ENCODE measurements around the gene IRX3.
"Not testable (repeated sequence)": the region's sequence is repeated elsewhere in the genome, so short reads cannot be mapped to it uniquely, and the experiment has no call there.

Gene IRX3

GRCh38 chr16:54275956-54276355 is 10.6 kb downstream of the IRX3 start:
- no peak for DNase-seq (ENCODE audit: low read depth)

GRCh38 chr16:54273566-54273965 is 13.0 kb downstream of the IRX3 start:
- DNase-seq (ENCODE audit: low read depth), result no peak

- DNase-seq (ENCODE audit: low read depth), result no peak
Observed at GRCh38 chr16:54270711-54271110, 15.9 kb downstream of the IRX3 start.

- DNase-seq (ENCODE audit: low read depth), result no peak
Observed at GRCh38 chr16:54269461-54269860, 17.1 kb downstream of the IRX3 start.

- no peak for DNase-seq (ENCODE audit: low read depth)
Observed at GRCh38 chr16:54268766-54269165, 17.8 kb downstream of the IRX3 start.

GRCh38 chr16:54268340-54268739 is 18.2 kb downstream of the IRX3 start:
- no peak for DNase-seq (ENCODE audit: low read depth)

GRCh38 chr16:54266363-54266955 is 20.1 kb downstream of the IRX3 start:
- no peak for DNase-seq (ENCODE audit: low read depth)

DNA sequence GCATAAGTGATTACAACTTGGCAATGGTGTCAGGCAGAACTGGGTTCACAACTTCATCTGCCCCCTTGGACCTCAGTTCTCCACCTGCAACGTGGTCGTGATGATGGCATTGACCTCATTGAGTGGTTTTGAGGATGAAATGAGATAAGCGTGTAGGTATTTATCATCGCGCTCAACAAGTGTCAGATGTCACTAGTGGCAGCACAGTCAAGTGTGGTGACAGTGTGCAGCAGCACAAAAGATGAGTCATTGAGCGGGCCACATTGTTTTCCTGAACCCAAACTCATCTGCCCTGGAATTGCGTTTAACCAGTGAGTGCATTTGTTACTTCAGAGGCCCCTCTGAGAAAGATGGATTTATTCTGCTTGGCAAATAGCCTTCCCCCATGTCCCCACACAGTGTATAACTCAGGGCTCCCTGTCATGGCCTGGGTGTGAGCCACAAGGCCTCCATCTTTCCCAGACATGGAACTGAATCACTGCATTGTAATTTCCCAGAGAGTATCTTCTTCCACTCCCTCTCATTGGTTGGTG is 20.9 kb downstream of the IRX3 start:
- DNase-seq (ENCODE audit: low read depth), result no peak

DNA sequence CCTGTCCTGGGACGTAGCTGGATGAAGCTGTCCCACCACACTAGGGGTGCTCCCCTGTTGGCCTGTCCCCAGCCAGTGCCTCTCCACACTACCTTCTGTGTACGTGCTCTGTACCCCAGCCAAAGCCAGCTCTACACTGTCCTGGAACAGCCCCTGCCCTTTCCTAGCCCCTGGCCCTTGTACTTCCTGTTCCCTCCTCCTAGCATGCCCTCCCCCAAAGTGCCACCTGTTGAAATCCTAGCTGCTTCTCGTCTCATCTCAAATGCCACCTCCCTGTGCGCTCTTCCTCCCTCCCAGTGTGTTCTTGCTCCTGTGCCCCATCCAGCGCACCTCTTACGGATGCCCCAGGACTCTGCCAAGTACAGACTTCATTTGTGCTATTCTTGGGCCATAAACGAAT is 33.5 kb downstream of the IRX3 start:
- DNase-seq (ENCODE audit: low read depth), result no peak

GRCh38 chr16:54248863-54249710 is 37.5 kb downstream of the IRX3 start:
- no peak for DNase-seq (ENCODE audit: low read depth)

DNA sequence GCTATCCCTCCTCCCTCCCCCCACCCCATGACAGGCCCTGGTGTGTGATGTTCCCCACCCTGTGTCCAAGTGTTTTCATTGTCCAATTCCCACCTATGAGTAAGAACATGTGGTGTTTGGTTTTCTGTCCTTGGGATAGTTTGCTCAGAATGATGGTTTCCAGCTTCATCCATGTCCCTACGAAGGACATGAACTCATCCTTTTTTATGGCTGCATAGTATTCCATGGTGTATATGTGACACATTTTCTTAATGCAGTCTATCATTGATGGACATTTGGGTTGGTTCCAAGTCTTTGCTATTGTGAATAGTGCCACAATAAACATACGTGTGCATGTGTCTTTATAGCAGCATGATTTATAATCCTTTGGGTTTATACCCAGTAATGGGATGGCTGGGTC is 38.9 kb downstream of the IRX3 start:
- DNase-seq (ENCODE audit: low read depth), result not testable (repeated sequence)

GRCh38 chr16:54246454-54246821 is 40.1 kb downstream of the IRX3 start:
- DNase-seq (ENCODE audit: low read depth), result no peak

GRCh38 chr16:54245788-54246453 is 40.7 kb downstream of the IRX3 start:
- DNase-seq (ENCODE audit: low read depth), result no peak

DNA sequence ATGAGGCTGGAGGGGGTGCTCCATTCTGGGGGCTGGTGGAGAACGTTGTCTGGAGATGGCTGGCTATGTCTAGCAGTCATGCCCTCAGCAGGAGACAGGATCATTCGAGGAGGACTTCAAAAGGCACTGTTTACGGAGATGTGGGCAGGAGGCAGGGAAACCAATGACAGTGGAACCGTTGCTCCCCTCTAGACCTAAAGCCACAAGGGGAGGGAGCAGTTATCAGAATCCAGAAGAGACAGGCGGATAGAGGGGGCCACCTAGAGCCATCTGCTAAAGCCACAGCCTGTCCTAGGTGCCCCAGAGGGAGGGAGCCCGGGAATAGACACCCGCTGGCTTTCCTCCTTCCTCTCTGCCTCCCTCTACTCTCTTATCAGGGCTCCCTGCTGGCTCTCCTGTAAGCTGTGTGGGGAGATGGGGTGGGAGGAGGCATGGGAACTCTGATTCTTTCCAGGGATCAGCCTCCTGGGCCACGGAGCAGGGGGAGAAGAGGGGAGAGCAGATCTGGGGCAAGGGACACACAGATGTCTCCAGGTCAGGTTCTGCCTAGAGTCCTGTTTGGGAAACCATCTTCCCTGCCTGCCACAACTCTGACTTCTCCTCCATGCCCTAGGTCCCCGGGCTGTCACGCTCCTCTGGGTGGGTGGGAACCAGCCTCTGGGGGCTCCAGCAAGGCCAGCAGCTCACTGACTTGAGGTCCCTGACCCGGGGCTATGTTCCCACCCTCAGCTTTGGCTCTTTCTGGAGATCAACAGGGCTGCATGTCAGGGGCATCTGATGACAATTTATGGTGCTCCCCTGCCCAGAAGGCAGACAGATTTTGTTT is 42.3 kb downstream of the IRX3 start:
- DNase-seq (ENCODE audit: low read depth), result no peak

GRCh38 chr16:54243202-54243601 is 43.4 kb downstream of the IRX3 start:
- DNase-seq (ENCODE audit: low read depth), result no peak

DNA sequence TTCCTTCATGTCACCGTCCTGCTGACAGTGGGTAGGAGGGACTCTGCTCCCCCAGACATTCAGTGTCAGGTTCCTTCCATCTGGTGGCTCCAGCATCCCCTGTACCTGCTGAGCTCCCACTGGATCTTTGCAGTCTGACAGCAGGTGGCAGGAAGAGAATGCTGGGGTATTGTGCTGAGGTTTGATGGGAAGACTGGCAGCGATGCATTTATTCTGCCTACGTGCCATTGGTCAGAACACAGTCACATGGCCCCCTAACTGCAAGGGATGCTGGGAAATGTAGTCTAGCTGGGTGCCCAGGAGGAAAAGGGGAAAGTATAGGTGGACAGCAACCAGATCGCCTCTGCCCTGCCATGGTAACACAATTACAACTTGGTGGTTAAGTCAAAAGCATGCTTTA is 44.4 kb downstream of the IRX3 start:
- DNase-seq (ENCODE audit: low read depth), result no peak

GRCh38 chr16:54241525-54241924 is 45.1 kb downstream of the IRX3 start:
- no peak for DNase-seq (ENCODE audit: low read depth)

GRCh38 chr16:54240271-54241129 is 46.1 kb downstream of the IRX3 start:
- DNase-seq (ENCODE audit: low read depth), result no peak

GRCh38 chr16:54239456-54239855 is 47.1 kb downstream of the IRX3 start:
- no peak for DNase-seq (ENCODE audit: low read depth)

DNA sequence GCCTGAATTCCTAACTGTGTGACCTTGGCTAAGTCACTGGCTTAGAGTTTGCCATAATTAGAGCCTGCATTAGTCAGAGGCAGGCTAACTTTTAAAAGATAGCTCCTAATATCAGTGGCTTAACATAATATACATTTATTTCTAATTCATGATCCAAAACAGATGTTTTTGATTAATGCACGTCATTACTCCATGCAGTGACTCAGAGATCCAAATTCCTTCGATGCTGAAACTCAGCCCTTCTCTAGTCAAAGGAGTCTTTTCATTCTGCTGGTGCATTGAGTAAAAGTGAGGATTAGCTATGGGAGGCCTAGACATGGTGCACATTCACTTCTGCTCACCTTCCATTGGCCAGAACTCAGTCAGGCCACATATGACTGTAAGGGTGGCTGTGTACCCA is 49.8 kb downstream of the IRX3 start:
- DNase-seq (ENCODE audit: low read depth), result no peak

- no peak for DNase-seq (ENCODE audit: low read depth)
Observed at GRCh38 chr16:54233615-54234014, 53.0 kb downstream of the IRX3 start.

Measured in activated T-cell treated with anti-CD3 and anti-CD28 coated beads for 48 hours (primary cell).